ENCODE results near the gene GPC5.

The GPC5 gene

DNA sequence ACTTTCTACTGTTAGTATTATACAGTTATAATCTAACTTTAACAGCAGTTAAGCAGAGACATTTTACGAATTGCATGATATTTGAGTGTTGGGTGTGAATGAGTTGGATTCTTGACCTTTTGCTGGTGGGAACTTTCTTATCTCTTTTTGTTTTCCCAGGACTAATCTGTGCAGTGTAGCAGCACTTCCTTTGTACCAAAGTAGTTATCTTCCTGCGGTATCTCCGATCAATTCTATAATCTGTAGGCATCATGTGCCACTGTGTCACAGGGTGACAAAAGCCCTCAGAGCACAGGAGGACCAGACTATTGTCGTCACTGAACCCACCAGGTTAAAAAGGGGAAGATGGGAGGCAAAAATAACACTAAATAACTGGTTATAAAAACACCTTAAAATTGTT is 823.5 kb downstream of the GPC5 start:
- TF ChIP-seq, protein P1, sequence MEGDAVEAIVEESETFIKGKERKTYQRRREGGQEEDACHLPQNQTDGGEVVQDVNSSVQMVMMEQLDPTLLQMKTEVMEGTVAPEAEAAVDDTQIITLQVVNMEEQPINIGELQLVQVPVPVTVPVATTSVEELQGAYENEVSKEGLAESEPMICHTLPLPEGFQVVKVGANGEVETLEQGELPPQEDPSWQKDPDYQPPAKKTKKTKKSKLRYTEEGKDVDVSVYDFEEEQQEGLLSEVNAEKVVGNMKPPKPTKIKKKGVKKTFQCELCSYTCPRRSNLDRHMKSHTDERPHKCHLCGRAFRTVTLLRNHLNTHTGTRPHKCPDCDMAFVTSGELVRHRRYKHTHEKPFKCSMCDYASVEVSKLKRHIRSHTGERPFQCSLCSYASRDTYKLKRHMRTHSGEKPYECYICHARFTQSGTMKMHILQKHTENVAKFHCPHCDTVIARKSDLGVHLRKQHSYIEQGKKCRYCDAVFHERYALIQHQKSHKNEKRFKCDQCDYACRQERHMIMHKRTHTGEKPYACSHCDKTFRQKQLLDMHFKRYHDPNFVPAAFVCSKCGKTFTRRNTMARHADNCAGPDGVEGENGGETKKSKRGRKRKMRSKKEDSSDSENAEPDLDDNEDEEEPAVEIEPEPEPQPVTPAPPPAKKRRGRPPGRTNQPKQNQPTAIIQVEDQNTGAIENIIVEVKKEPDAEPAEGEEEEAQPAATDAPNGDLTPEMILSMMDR (IDR thresholded peaks at IDR 0.05; ENCODE audit: low read depth, low read length): no peak
- DNase-seq (ENCODE audit: extremely low read depth, low read depth): no peak

GRCh38 chr13:92224052-92224821 is 825.8 kb downstream of the GPC5 start:
- TF ChIP-seq, protein P1 (IDR thresholded peaks at IDR 0.05; ENCODE audit: low read depth, low read length): no peak
- no peak for DNase-seq (ENCODE audit: extremely low read depth, low read depth)

DNA sequence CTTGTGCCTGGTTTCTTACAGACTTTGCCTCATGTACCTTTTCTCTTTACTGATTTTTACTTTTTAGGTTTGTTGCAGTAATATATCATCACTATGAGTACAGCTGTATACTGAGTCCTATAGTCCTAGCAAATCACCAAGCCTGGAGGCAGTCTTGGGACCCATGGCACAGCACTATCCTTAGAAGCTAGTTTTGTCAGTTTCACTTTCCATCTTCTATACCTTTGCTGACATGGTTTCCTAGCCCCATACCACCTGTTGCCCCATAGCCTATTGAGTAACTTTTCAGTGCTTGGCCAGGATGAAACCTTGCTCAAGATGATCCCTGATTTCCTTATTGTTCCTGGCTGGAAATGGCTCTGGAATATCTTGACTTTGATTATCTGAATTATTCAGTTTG is 826.4 kb downstream of the GPC5 start:
- no peak for DNase-seq (ENCODE audit: extremely low read depth, low read depth)

GRCh38 chr13:92225861-92226260 is 827.4 kb downstream of the GPC5 start:
- no peak for DNase-seq (ENCODE audit: extremely low read depth, low read depth)
- TF ChIP-seq, protein P1 (IDR thresholded peaks at IDR 0.05; ENCODE audit: low read depth, low read length): no peak

More for the DNA sequence above, 826.4 kb downstream of the GPC5 start:
- TF ChIP-seq, protein P1 (IDR thresholded peaks at IDR 0.05; ENCODE audit: low read depth, low read length): no peak

DNA sequence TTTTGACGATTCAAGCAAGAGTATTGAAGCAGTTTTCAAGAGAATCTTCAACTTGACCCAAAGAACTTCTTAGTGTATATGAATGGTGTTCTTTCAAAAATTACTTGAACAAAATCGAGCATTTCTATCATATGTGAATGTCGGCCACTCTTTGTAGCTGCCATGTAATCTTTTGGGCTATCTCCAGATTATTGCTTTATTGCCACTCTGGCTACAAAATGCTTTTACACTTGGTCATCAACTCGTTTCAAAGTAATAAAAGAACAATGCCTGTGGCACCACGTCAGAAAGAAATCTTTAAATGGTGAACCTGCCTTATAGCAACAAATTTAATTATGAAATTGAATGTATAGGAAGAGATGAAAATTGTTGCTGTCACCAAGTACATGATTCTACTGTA is 834.5 kb downstream of the GPC5 start:
- TF ChIP-seq, protein P1 (IDR thresholded peaks at IDR 0.05; ENCODE audit: low read depth, low read length): no peak
- no peak for DNase-seq (ENCODE audit: extremely low read depth, low read depth)

DNA sequence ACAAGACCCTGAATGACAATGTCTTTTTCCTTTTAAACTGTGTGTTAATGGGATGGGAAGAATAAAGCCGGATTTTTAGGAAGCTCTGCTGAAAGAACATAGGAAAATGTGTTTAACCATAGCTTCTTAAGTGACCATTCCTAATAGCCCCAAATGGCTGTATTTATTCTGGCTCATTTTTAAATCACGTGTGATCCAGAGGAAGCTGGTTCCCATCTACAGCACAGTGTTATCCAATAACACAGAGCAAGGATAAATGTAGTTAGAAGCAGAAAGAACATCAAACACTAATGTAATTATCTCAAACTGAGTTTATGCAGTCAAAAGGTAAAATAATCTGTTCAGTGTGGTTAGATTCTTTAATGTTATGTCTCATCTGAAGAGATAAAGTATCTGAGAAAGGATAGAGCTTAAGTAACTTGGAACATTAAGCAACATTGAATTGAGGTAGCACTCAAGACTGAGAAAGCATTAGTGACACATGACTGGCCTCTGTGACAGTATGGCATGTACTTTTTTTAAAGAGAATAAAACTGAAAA is 853.3 kb downstream of the GPC5 start:
- DNase-seq (ENCODE audit: extremely low read depth, low read depth): no peak
- TF ChIP-seq, protein P1 (IDR thresholded peaks at IDR 0.05; ENCODE audit: low read depth, low read length): no peak

- DNase-seq (ENCODE audit: extremely low read depth, low read depth): no peak
- TF ChIP-seq, protein P1 (IDR thresholded peaks at IDR 0.05; ENCODE audit: low read depth, low read length): no peak
Observed at GRCh38 chr13:92255526-92255925, 857.1 kb downstream of the GPC5 start.

All from AG09319 (cell line).